Endothelial cell of umbilical vein (primary cell): ENCODE results near the gene ELL2. TPM values are rescaled to one million over a fixed set of nuclear protein-coding genes. Genes with fewer than 3 reads are reported as not detected.

Experiments used
- BruUV-seq: library from RNA; stranded (reverse); fragments of 400-500 nt; replicated peaks from 2 replicates; lab custom pipeline; 2021; lab: Mats Ljungman, UMichigan
- CTCF ChIA-PET: fragments of 300-600, 350-600 bp; sonication (Branson Sonifier 250); formaldehyde crosslinking; loops from one replicate; lab custom pipeline; 2021; ENCODE audit warnings: antibody characterized with exemption, inconsistent platforms; lab: Charles Lee
- POLR2A ChIA-PET: fragments of 300-600, 350-600 bp; sonication (Branson Sonifier 250); formaldehyde crosslinking; loops from one replicate; lab custom pipeline; 2021; ENCODE audit warnings: antibody characterized with exemption, inconsistent platforms; lab: Charles Lee
- DNase-seq: peaks from one replicate; pipeline ENCODE4 v3.0.0-alpha.2; 2011; ENCODE audit warnings: low read depth, low spot score
- FAIRE-seq: peaks from 2 replicates; lab custom pipeline; 2011; peaks lifted over from hg19 to GRCh38; lab: Jason Lieb, UNC
- H2AFZ ChIP-seq: 2 replicates; pipeline ENCODE4 v1.6.0; 2012; ENCODE audit warnings: low read depth, low read length, control low read depth, inconsistent platforms
- H3K27ac ChIP-seq: 2 replicates; pipeline ENCODE4 v1.5.1; 2011; ENCODE audit warnings: low read depth, mild to moderate bottlenecking, control low read depth, low read length, moderate library complexity; ENCODE audit not compliant: insufficient read depth
- H3K27me3 ChIP-seq, 2 experiments: 2 replicates each; pipeline versions ENCODE4 v1.6.0 to v1.6.1; 2011; ENCODE audit warnings: low read length in 2 of 2, mixed read lengths in 1 of 2; ENCODE audit not compliant: control insufficient read depth in 2 of 2, insufficient read depth in 2 of 2
- H3K36me3 ChIP-seq, 2 experiments: 2 replicates in 1 of 2; 3 replicates in 1 of 2; pipeline ENCODE4 v1.5.1; 2011; ENCODE audit warnings: low read length in 2 of 2, mild to moderate bottlenecking in 1 of 2, moderate library complexity in 1 of 2; ENCODE audit not compliant: control insufficient read depth in 2 of 2, insufficient read depth in 2 of 2; ENCODE audit errors: extremely low read depth in 1 of 2
- H3K4me1 ChIP-seq: 3 replicates; pipeline ENCODE4 v1.5.1; 2011; ENCODE audit warnings: mild to moderate bottlenecking, low read length; ENCODE audit not compliant: control insufficient read depth, insufficient read depth; ENCODE audit errors: extremely low read depth
- H3K4me2 ChIP-seq: 2 replicates; pipeline ENCODE4 v1.6.1; 2011; ENCODE audit warnings: low read length, control low read depth, mixed read lengths; ENCODE audit not compliant: insufficient read depth
- H3K4me3 ChIP-seq, 3 experiments: fragments of 200-600 bp in 1 of 3; sonication (generic), shearing (Covaris generic) in 1 of 3; replicated peaks in 1 of 3; 2 replicates each; pipeline ENCODE4 v1.5.1; 2011 to 2016; ENCODE audit warnings: control low read depth in 3 of 3, low read length in 3 of 3, mild to moderate bottlenecking in 2 of 3, inconsistent platforms in 1 of 3, low read depth in 1 of 3, moderate library complexity in 1 of 3; ENCODE audit not compliant: insufficient read depth in 1 of 3
- H3K79me2 ChIP-seq: 2 replicates; pipeline ENCODE4 v1.6.0; 2012; ENCODE audit warnings: low read length, inconsistent platforms; ENCODE audit not compliant: control insufficient read depth, insufficient read depth
- H3K9ac ChIP-seq: replicated peaks from 2 replicates; pipeline ENCODE3; 2011; ENCODE audit warnings: low read length, control low read depth; ENCODE audit not compliant: insufficient read depth; ENCODE audit errors: extremely low read depth
- H3K9me1 ChIP-seq: replicated peaks from 3 replicates; pipeline ENCODE4 v1.6.0; 2011; ENCODE audit warnings: mild to moderate bottlenecking, low read length; ENCODE audit not compliant: control insufficient read depth, insufficient read depth; ENCODE audit errors: extremely low read depth
- H3K9me3 ChIP-seq: replicated peaks from 2 replicates; pipeline ENCODE4 v1.5.1; 2012; ENCODE audit warnings: low read length, inconsistent platforms; ENCODE audit not compliant: control insufficient read depth, insufficient read depth
- H4K20me1 ChIP-seq: replicated peaks from 2 replicates; pipeline ENCODE3; 2011; ENCODE audit warnings: mild to moderate bottlenecking, low read length; ENCODE audit not compliant: control insufficient read depth, insufficient read depth; ENCODE audit errors: extremely low read depth
- EZH2 ChIP-seq: IDR thresholded peaks from 2 replicates; pipeline ENCODE4 v1.6.1; 2012; ENCODE audit warnings: borderline replicate concordance, low read depth, mild to moderate bottlenecking, moderate library complexity, low read length, inconsistent platforms; ENCODE audit not compliant: severe bottlenecking
- FOS ChIP-seq: IDR thresholded peaks from 2 replicates; pipeline ENCODE4 v1.6.1; 2011; ENCODE audit warnings: mild to moderate bottlenecking, low read length, moderate library complexity, borderline replicate concordance; ENCODE audit not compliant: insufficient read depth
- GATA2 ChIP-seq: IDR thresholded peaks from 2 replicates; pipeline ENCODE4 v1.7.0; 2011; ENCODE audit warnings: low read depth, mild to moderate bottlenecking, moderate library complexity, mixed read lengths, low read length; ENCODE audit not compliant: insufficient read length, insufficient read depth
- JUN ChIP-seq: IDR thresholded peaks from 2 replicates; pipeline ENCODE4 v1.6.1; 2011; ENCODE audit warnings: borderline replicate concordance, low read depth; ENCODE audit not compliant: insufficient read length, insufficient read depth
- MYC ChIP-seq: IDR thresholded peaks from one replicate; pipeline ENCODE4 v1.6.1; 2011; ENCODE audit warnings: mild to moderate bottlenecking, low read depth, low read length
- POLR2A ChIP-seq: IDR thresholded peaks from 2 replicates; pipeline ENCODE4 v1.6.1; 2012; ENCODE audit warnings: low read depth, mild to moderate bottlenecking, control low read depth, low read length
- POLR2AphosphoS5 ChIP-seq: IDR thresholded peaks from 2 replicates; pipeline ENCODE4 v1.6.1; 2012; ENCODE audit warnings: low read depth, mild to moderate bottlenecking, control low read depth, low read length, moderate library complexity; ENCODE audit not compliant: insufficient read depth
- dilution Hi-C: fragments of 300-500 bp; cut with MboI; formaldehyde crosslinking; loops from one replicate; pipeline ENCODE4 v1.15.0; 2019; ENCODE audit warnings: low sequenced_read_pairs; ENCODE audit not compliant: extremely low pct_ligation_motif_present
- intact Hi-C: fragments of 100-400 bp; cut with micrococcal nuclease; formaldehyde crosslinking; loops from one replicate; pipeline ENCODE4 v1.10.0; 2022
- polyA plus RNA-seq, 4 experiments: library from polyadenylated mRNA; depleted of rRNA in 3 of 4; stranded (reverse) in 3 of 4; unstranded in 1 of 4; fragments of >200 nt; gene quantifications; 2 replicates each; pipeline versions ENCODE4 v1.2.1 to v1.2.3, GENCODE V29; 2011 to 2012; ENCODE audit warnings: missing spikeins in 1 of 4
- total RNA-seq: library from RNA; stranded (reverse); gene quantifications from 2 replicates; pipeline ENCODE4 v1.2.3, GENCODE V29; 2021
- TF ChIP-seq, protein P1 (sequence below), 2 donors: IDR thresholded peaks; 1 replicate in 1 of 2; 2 replicates in 1 of 2; pipeline ENCODE4 v1.5.1; 2011; ENCODE audit warnings: low read length in 2 of 2, mild to moderate bottlenecking in 2 of 2, moderate library complexity in 2 of 2, control low read depth in 1 of 2, inconsistent platforms in 1 of 2, low read depth in 1 of 2; ENCODE audit not compliant: insufficient read depth in 1 of 2; ENCODE audit errors: extremely low read depth in 1 of 2
- TF ChIP-seq, protein P2 (sequence below): IDR thresholded peaks from 2 replicates; pipeline ENCODE4 v1.6.1; 2011; ENCODE audit not compliant: insufficient read depth, insufficient read length

ELL2 gene
- total and polyA plus RNA-seq, 2 donors (not counting 3 experiments of a cell fraction or from before 2014, with no cell fraction given), result 6.8 to 26.0 TPM

DNA sequence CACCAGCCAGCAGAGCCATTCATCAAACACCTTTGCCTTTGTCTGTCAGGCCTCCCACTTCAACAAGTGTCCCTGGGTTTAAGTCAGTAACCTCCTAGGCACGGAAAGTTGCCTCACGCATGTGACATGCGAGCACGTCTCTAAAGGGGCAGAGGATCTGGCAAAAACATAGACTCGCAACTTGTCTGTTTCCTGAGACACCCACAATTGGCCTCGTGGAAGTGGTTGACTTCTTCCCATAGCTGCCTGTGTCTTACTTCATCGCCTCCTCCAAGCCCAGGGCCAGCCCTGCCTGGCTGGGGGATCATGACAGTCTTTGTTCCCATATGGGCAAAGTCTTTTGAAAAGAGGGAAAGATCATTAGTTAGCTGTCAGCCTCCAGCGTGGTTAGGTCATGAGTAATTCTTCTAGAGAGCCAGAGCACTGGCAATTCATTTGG is 103.6 kb downstream of the ELL2 start:
- no peaks in the 10 kb centered on the region for H3K27me3 ChIP-seq
- no peak overlapping the region for H3K4me3 ChIP-seq
- no peak for FAIRE-seq
- dilution Hi-C loops, result no loop called here
- intact Hi-C loops, result loop anchor here (2.0 to 10.0 kb wide), 2 partner anchors 35 to 317 kb away; no protein-coding TSS in a partner anchor
- no peaks in the 10 kb centered on the region for H3K79me2 ChIP-seq
- H3K4me2 ChIP-seq, result no peak overlapping the region
- H4K20me1 ChIP-seq, result no peaks in the 10 kb centered on the region
- no peak overlapping the region for H2AFZ ChIP-seq
- peak overlapping the region; percentile 98 for H3K27ac ChIP-seq
- no peaks in the 10 kb centered on the region for H3K9me3 ChIP-seq
- no TSS peak for BruUV-seq
- ChIA-PET CTCF (interaction anchor here (1.0 to 6.9 kb wide), 8 partner anchors 10 to 485 kb away, joined by 3 to 73 read pairs (median 5); partner anchors contain the start of genes ELL2 and RFESD), POLR2A (no interaction called here)
- peak; percentile 31 for DNase-seq
- H3K36me3 ChIP-seq, result no peaks in the 10 kb centered on the region
- H3K9ac ChIP-seq, result peak overlapping the region; percentile 6
- no peaks in the 10 kb centered on the region for H3K9me1 ChIP-seq
- H3K4me1 ChIP-seq, result peaks cover 56% of the 10 kb centered on the region
- no peak for TF ChIP-seq POLR2A
- no peak for TF ChIP-seq JUN
- TF ChIP-seq POLR2AphosphoS5, result no peak
- no peak for TF ChIP-seq EZH2

DNA sequence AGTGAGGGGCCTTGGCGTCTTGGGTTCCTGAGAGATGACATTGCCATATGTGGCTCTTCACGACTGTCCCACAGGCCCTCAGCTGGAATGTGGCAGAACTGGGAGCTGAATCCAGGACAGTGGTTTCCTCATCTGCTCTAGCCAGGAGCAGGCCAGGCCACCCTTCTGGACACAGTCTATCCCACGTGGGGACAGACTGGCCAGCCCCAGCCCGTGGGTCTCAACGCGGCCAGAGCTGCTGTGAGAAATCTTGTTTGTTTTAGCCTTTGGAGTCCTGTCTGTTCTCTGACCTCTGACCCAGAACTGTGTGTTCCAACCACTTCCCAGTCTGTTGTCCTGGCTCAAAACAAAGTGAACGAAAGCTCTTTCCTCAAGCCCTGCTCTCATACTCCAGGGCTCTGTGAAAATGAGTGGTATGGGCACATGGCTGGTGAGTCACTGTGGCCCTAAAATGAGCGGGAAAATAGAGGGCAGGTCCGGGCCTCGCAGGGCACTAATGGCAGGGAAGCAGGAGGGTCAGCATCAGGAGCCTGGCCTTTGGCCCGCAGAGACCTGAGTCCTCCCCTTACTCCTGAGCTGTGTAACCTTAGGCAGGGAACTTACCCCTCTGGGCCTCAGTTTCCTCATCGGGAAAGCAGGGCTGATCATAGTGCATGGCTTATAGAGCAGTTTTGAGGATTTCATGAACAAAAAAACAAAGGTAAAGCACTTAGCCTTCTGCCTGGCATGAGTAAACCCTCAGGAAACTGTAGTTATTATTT is 104.3 kb downstream of the ELL2 start:
- no peaks in the 10 kb centered on the region for H3K79me2 ChIP-seq
- ChIA-PET CTCF (interaction anchor here (0.7 to 6.9 kb wide), 10 partner anchors 9 to 486 kb away, joined by 3 to 73 read pairs (median 5); partner anchors contain the start of genes ELL2 and RFESD), POLR2A (interaction anchor here (0.7 kb wide), 1 partner anchor 20 kb away, joined by 8 read pairs; no protein-coding TSS in a partner anchor)
- no peaks in the 10 kb centered on the region for H3K9me3 ChIP-seq
- FAIRE-seq, result peak; percentile 66
- H3K9me1 ChIP-seq, result no peaks in the 10 kb centered on the region
- H3K36me3 ChIP-seq, result no peaks in the 10 kb centered on the region
- TF ChIP-seq JUN (peak; percentile 63), MYC (no peak), GATA2 (no peak), EZH2 (no peak), FOS (peak; percentile 69), POLR2AphosphoS5 (peak; percentile 42), POLR2A (peak; percentile 27)
- TF ChIP-seq, protein P1, sequence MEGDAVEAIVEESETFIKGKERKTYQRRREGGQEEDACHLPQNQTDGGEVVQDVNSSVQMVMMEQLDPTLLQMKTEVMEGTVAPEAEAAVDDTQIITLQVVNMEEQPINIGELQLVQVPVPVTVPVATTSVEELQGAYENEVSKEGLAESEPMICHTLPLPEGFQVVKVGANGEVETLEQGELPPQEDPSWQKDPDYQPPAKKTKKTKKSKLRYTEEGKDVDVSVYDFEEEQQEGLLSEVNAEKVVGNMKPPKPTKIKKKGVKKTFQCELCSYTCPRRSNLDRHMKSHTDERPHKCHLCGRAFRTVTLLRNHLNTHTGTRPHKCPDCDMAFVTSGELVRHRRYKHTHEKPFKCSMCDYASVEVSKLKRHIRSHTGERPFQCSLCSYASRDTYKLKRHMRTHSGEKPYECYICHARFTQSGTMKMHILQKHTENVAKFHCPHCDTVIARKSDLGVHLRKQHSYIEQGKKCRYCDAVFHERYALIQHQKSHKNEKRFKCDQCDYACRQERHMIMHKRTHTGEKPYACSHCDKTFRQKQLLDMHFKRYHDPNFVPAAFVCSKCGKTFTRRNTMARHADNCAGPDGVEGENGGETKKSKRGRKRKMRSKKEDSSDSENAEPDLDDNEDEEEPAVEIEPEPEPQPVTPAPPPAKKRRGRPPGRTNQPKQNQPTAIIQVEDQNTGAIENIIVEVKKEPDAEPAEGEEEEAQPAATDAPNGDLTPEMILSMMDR (IDR thresholded peaks at IDR 0.05; ENCODE audit: extremely low read depth in 1 of 2, insufficient read depth in 1 of 2, low read depth in 1 of 2, low read length in 2 of 2), result no peak
- TF ChIP-seq, protein P2, sequence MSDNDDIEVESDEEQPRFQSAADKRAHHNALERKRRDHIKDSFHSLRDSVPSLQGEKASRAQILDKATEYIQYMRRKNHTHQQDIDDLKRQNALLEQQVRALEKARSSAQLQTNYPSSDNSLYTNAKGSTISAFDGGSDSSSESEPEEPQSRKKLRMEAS, result peak; percentile 82
- intact Hi-C loops (loop anchor here (10.0 kb wide), 1 partner anchor 317 kb away; no protein-coding TSS in a partner anchor), dilution Hi-C loops (no loop called here)
- peak; percentile 97 for DNase-seq
- H3K9ac ChIP-seq, result peak overlapping the region; percentile 29
- H3K4me1 ChIP-seq, result peaks cover 49% of the 10 kb centered on the region
- no peaks in the 10 kb centered on the region for H4K20me1 ChIP-seq
- no peaks in the 10 kb centered on the region for H3K27me3 ChIP-seq
- H2AFZ ChIP-seq, result peak overlapping the region; percentile 53
- no peak overlapping the region for H3K4me2 ChIP-seq
- no peak overlapping the region for H3K4me3 ChIP-seq
- no TSS peak for BruUV-seq
- H3K27ac ChIP-seq, result peak overlapping the region; percentile 98
